Osteocyte (in vitro differentiated cells): ENCODE results near the gene APOL1. TPM values are rescaled to one million over a fixed set of nuclear protein-coding genes. Genes with fewer than 3 reads are reported as not detected.

Experiments
- DNase-seq: peaks from one replicate; pipeline ENCODE4 v3.0.0; 2021; ENCODE audit warnings: mixed read lengths; ENCODE audit not compliant: unreplicated experiment; ENCODE audit errors: extremely low spot score
- H3K27ac Mint-ChIP-seq: one replicate; pipeline ENCODE4 v1.8.0; 2021; ENCODE audit warnings: mild to moderate bottlenecking, mixed read lengths; ENCODE audit not compliant: unreplicated experiment
- H3K27me3 Mint-ChIP-seq: one replicate; pipeline ENCODE4 v1.8.0; 2021; ENCODE audit warnings: mixed read lengths; ENCODE audit not compliant: unreplicated experiment
- H3K36me3 Mint-ChIP-seq: one replicate; pipeline ENCODE4 v1.8.0; 2021; ENCODE audit warnings: mixed read lengths; ENCODE audit not compliant: unreplicated experiment
- H3K4me1 Mint-ChIP-seq: one replicate; pipeline ENCODE4 v1.8.0; 2021; ENCODE audit warnings: mixed read lengths; ENCODE audit not compliant: unreplicated experiment
- H3K4me3 Mint-ChIP-seq: one replicate; pipeline ENCODE4 v1.8.0; 2021; ENCODE audit warnings: mild to moderate bottlenecking, moderate library complexity, mixed read lengths; ENCODE audit not compliant: unreplicated experiment
- H3K9me3 Mint-ChIP-seq: one replicate; pipeline ENCODE4 v1.8.0; 2021; ENCODE audit warnings: mixed read lengths; ENCODE audit not compliant: unreplicated experiment
- CTCF ChIP-seq: fragments of 200-600 bp; sonication (generic); IDR thresholded peaks from 2 replicates; pipeline ENCODE4 v1.5.0; 2021; ENCODE audit warnings: antibody characterized with exemption, mild to moderate bottlenecking, moderate library complexity
- microRNA-seq: library from miRNA; unstranded; fragments of <30 nt; microRNA quantifications from one replicate; pipeline ENCODE4 v1.1.0, GENCODE V29; 2020; ENCODE audit not compliant: unreplicated experiment
- total RNA-seq: library from RNA; stranded (reverse); gene quantifications from 2 replicates; pipeline ENCODE4 v1.2.1, GENCODE V29; 2021

APOL1 gene
- total RNA-seq, 1 donor from 2014 or later = 16.2 TPM

GRCh38 chr22:36308880-36309279 lies 55.9 kb downstream of the APOL1 start:
- TF ChIP-seq CTCF = no peak
- Mint-ChIP-seq H3K36me3 (peaks cover 53% of the 10 kb centered on the region), H3K27ac (peak overlapping the region; percentile 44), H3K9me3 (no peaks in the 10 kb centered on the region), H3K4me1 (no peaks in the 10 kb centered on the region), H3K27me3 (no peaks in the 10 kb centered on the region), H3K4me3 (no peak overlapping the region)
- no peak for DNase-seq

GRCh38 chr22:36311386-36312085 lies 58.6 kb downstream of the APOL1 start:
- TF ChIP-seq CTCF = no peak
- Mint-ChIP-seq H3K4me1 (peaks cover 4% of the 10 kb centered on the region), H3K27ac (peak overlapping the region; percentile 23), H3K27me3 (no peaks in the 10 kb centered on the region), H3K9me3 (no peaks in the 10 kb centered on the region), H3K4me3 (no peak overlapping the region), H3K36me3 (peaks cover 48% of the 10 kb centered on the region)
- no peak for DNase-seq

GRCh38 chr22:36315325-36315724 lies 62.4 kb downstream of the APOL1 start:
- H3K27me3 Mint-ChIP-seq = no peaks in the 10 kb centered on the region
- no peak for DNase-seq
- no peak overlapping the region for H3K4me3 Mint-ChIP-seq
- TF ChIP-seq CTCF = no peak
- H3K4me1 Mint-ChIP-seq = peaks cover 4% of the 10 kb centered on the region
- H3K36me3 Mint-ChIP-seq = peaks cover 66% of the 10 kb centered on the region
- H3K27ac Mint-ChIP-seq = peak overlapping the region; percentile 28
- no peaks in the 10 kb centered on the region for H3K9me3 Mint-ChIP-seq

GRCh38 chr22:36316419-36316818 lies 63.5 kb downstream of the APOL1 start:
- Mint-ChIP-seq H3K4me1 (peaks cover 5% of the 10 kb centered on the region), H3K4me3 (no peak overlapping the region), H3K36me3 (peaks cover 63% of the 10 kb centered on the region), H3K9me3 (no peaks in the 10 kb centered on the region), H3K27ac (peak overlapping the region; percentile 68), H3K27me3 (no peaks in the 10 kb centered on the region)
- no peak for TF ChIP-seq CTCF
- DNase-seq = no peak

Small RNAs within 50 kb of the gene (microRNA-seq; reads per million reads assigned to microRNA genes)
- 3.3 reads per million for gene MIR6819

Other genes with a start within 250 kb of the APOL1 start
- 151 and 153 TPM in 2 replicates for gene RBFOX2, start 224.3 kb upstream of the APOL1 start, total RNA-seq
- 10.1 and 10.8 TPM in 2 replicates for gene APOL3, start 92.4 kb upstream of the APOL1 start, total RNA-seq
- 0.13 TPM in 1 of 2 replicates, not detected in the other for gene APOL4, start 51.3 kb upstream of the APOL1 start, total RNA-seq
- gene APOL2, start 13.6 kb upstream of the APOL1 start, total RNA-seq = 53.5 and 59.9 TPM in 2 replicates
- 938 and 1,044 TPM in 2 replicates for gene MYH9, start 134.8 kb downstream of the APOL1 start, total RNA-seq
- gene TXN2, start 228.5 kb downstream of the APOL1 start, total RNA-seq = 67.4 and 70.0 TPM in 2 replicates